H1 (cell line): ENCODE data around the gene SPDYE2B. TPM values are rescaled to one million over a fixed set of nuclear protein-coding genes. Genes with fewer than 3 reads are reported as not detected.
"Not testable (repeated sequence)": the region's sequence is repeated elsewhere in the genome, so short reads cannot be mapped to it uniquely, and the experiment has no call there.

Source experiments
- CTCF ChIA-PET: fragments of 300-600 bp; sonication (Branson Sonifier 250); formaldehyde crosslinking; loops from one replicate; lab custom pipeline; 2021; ENCODE audit not compliant: partially characterized antibody; lab: Charles Lee
- POLR2A ChIA-PET: fragments of 300-600 bp; sonication (Branson Sonifier 250); formaldehyde crosslinking; loops from one replicate; lab custom pipeline; 2021; ENCODE audit warnings: inconsistent platforms; ENCODE audit not compliant: partially characterized antibody; lab: Charles Lee
- DNase-seq, 2 experiments: peaks; one replicate each; pipeline versions ENCODE4 v3.0.0 to v3.0.0-alpha.2; 2010 to 2022; ENCODE audit warnings: low spot score in 2 of 2, low read depth in 1 of 2, mixed read lengths in 1 of 2
- FAIRE-seq: peaks from 2 replicates; lab custom pipeline; 2011; peaks lifted over from hg19 to GRCh38; lab: Jason Lieb, UNC
- H2AFZ ChIP-seq: 2 replicates; pipeline ENCODE4 v1.8.1; 2012; ENCODE audit warnings: low read length, inconsistent platforms
- H2AK5ac ChIP-seq: 2 replicates; pipeline ENCODE4 v1.6.1; 2013; ENCODE audit warnings: low read depth, low read length
- H2BK120ac ChIP-seq: replicated peaks from 2 replicates; pipeline ENCODE3; 2013; ENCODE audit warnings: low read depth, low read length, inconsistent platforms
- H2BK12ac ChIP-seq: 2 replicates; pipeline ENCODE4 v1.6.1; 2013; ENCODE audit warnings: low read depth, low read length
- H2BK15ac ChIP-seq: 2 replicates; pipeline ENCODE4 v1.6.1; 2013; ENCODE audit warnings: low read length
- H2BK20ac ChIP-seq: 2 replicates; pipeline ENCODE4 v1.6.1; 2013; ENCODE audit warnings: low read length
- H2BK5ac ChIP-seq: 2 replicates; pipeline ENCODE4 v1.6.1; 2013; ENCODE audit warnings: low read depth, low read length
- H3K14ac ChIP-seq: 2 replicates; pipeline ENCODE4 v1.6.1; 2013; ENCODE audit warnings: inconsistent platforms; ENCODE audit not compliant: insufficient read length
- H3K18ac ChIP-seq: 2 replicates; pipeline ENCODE4 v1.6.1; 2013; ENCODE audit warnings: low read length; ENCODE audit errors: extremely low read depth
- H3K23ac ChIP-seq: 2 replicates; pipeline ENCODE4 v1.6.1; 2013; ENCODE audit warnings: inconsistent platforms; ENCODE audit not compliant: insufficient read length
- H3K23me2 ChIP-seq: 2 replicates; pipeline ENCODE4 v1.6.1; 2013; ENCODE audit warnings: low read depth, low read length
- H3K27ac ChIP-seq: 2 replicates; pipeline ENCODE4 v1.6.1; 2011; ENCODE audit warnings: low read depth, low read length, inconsistent platforms
- H3K27me3 ChIP-seq, 4 experiments: replicated peaks in 1 of 4; 1 replicate in 1 of 4; 2 replicates in 3 of 4; pipeline versions ENCODE4 v1.6.1 to v1.8.1; 2011 to 2013; ENCODE audit warnings: low read length in 3 of 4, mild to moderate bottlenecking in 3 of 4, inconsistent platforms in 2 of 4, mixed read lengths in 2 of 4, moderate library complexity in 1 of 4; ENCODE audit not compliant: control insufficient read depth in 3 of 4, insufficient read depth in 3 of 4; ENCODE audit errors: extremely low read depth in 1 of 4
- H3K36me3 ChIP-seq, 4 experiments: 2 replicates each; pipeline versions ENCODE4 v1.6.1 to v1.8.1; 2011 to 2013; ENCODE audit warnings: mild to moderate bottlenecking in 4 of 4, low read length in 3 of 4, moderate library complexity in 2 of 4, control low read depth in 1 of 4, inconsistent platforms in 1 of 4; ENCODE audit not compliant: insufficient read depth in 4 of 4, control insufficient read depth in 2 of 4
- H3K4ac ChIP-seq: replicated peaks from 2 replicates; pipeline ENCODE3; 2013; ENCODE audit warnings: low read length, low read depth, mixed read lengths, inconsistent platforms; ENCODE audit not compliant: insufficient read length
- H3K4me1 ChIP-seq, 4 experiments: replicated peaks in 1 of 4; 1 replicate in 1 of 4; 2 replicates in 3 of 4; pipeline versions ENCODE4 v1.6.1 to v1.8.1; 2011 to 2013; ENCODE audit warnings: low read length in 3 of 4, inconsistent platforms in 2 of 4, mixed read lengths in 1 of 4; ENCODE audit not compliant: insufficient read depth in 4 of 4, control insufficient read depth in 3 of 4
- H3K4me2 ChIP-seq, 2 experiments: 2 replicates each; pipeline versions ENCODE4 v1.6.1 to v1.8.1; 2011 to 2013; ENCODE audit warnings: low read depth in 2 of 2, low read length in 2 of 2, control low read depth in 1 of 2, inconsistent platforms in 1 of 2, mild to moderate bottlenecking in 1 of 2; ENCODE audit not compliant: insufficient read depth in 1 of 2
- H3K4me3 ChIP-seq, 4 experiments: fragments of 200-600, 300-600 bp in 1 of 4; sonication (generic), shearing (Covaris generic), sonication (Bioruptor Twin) in 1 of 4; 2 replicates each; pipeline versions ENCODE4 v1.5.1 to v1.8.1; 2011 to 2016; ENCODE audit warnings: low read length in 4 of 4, low read depth in 3 of 4, control low read depth in 2 of 4, inconsistent platforms in 2 of 4, mild to moderate bottlenecking in 2 of 4, mixed read lengths in 1 of 4, moderate library complexity in 1 of 4; ENCODE audit not compliant: insufficient read depth in 2 of 4; ENCODE audit errors: extremely low read depth in 1 of 4
- H3K56ac ChIP-seq: replicated peaks from 2 replicates; pipeline ENCODE3; 2013; ENCODE audit warnings: low read depth, mild to moderate bottlenecking, mixed read lengths, low read length, inconsistent platforms; ENCODE audit not compliant: insufficient read length
- H3K79me1 ChIP-seq: 2 replicates; pipeline ENCODE4 v1.6.1; 2013; ENCODE audit warnings: low read depth, low read length, control low read depth
- H3K79me2 ChIP-seq, 2 experiments: 2 replicates each; pipeline versions ENCODE4 v1.6.1 to v1.8.1; 2012 to 2013; ENCODE audit warnings: low read length in 2 of 2, mild to moderate bottlenecking in 2 of 2, inconsistent platforms in 1 of 2; ENCODE audit not compliant: insufficient read depth in 2 of 2, control insufficient read depth in 1 of 2
- H3K9ac ChIP-seq, 4 experiments: replicated peaks in 1 of 4; 1 replicate in 1 of 4; 2 replicates in 3 of 4; pipeline versions ENCODE4 v1.6.1 to v1.8.1; 2011 to 2013; ENCODE audit warnings: low read depth in 3 of 4, low read length in 3 of 4, control low read depth in 2 of 4, mild to moderate bottlenecking in 2 of 4, moderate library complexity in 2 of 4, inconsistent platforms in 1 of 4; ENCODE audit errors: extremely low read depth in 1 of 4
- H3K9me3 ChIP-seq, 2 experiments: 2 replicates each; pipeline versions ENCODE4 v1.6.1 to v1.8.1; 2012 to 2013; ENCODE audit warnings: mild to moderate bottlenecking in 2 of 2, moderate library complexity in 2 of 2, control low read depth in 1 of 2, inconsistent platforms in 1 of 2, low read depth in 1 of 2, low read length in 1 of 2, mixed read lengths in 1 of 2; ENCODE audit not compliant: insufficient read depth in 2 of 2
- H4K20me1 ChIP-seq, 2 experiments: replicated peaks in 1 of 2; 2 replicates each; pipeline versions ENCODE3 to v1.8.1; 2011 to 2013; ENCODE audit warnings: inconsistent platforms in 2 of 2, low read length in 2 of 2, mild to moderate bottlenecking in 1 of 2; ENCODE audit not compliant: insufficient read depth in 2 of 2, control insufficient read depth in 1 of 2
- H4K5ac ChIP-seq: 2 replicates; pipeline ENCODE4 v1.6.1; 2013; ENCODE audit warnings: low read length, low read depth, mixed read lengths, inconsistent platforms; ENCODE audit not compliant: insufficient read length
- H4K8ac ChIP-seq: 2 replicates; pipeline ENCODE4 v1.8.0; 2013; ENCODE audit warnings: mild to moderate bottlenecking, moderate library complexity, low read length, inconsistent platforms; ENCODE audit not compliant: insufficient read depth; ENCODE audit errors: extremely low read depth
- H4K91ac ChIP-seq: replicated peaks from 2 replicates; pipeline ENCODE3; 2013; ENCODE audit warnings: low read length, mixed read lengths, inconsistent platforms; ENCODE audit not compliant: insufficient read length
- WGBS, 2 experiments: shearing (Covaris generic) in 1 of 2; methylation state at CpG; one replicate each; pipeline versions ENCODE4 v1.1.6 to v1.1.7; 2013 to 2015; ENCODE audit warnings: low lambda C conversion rate in 2 of 2, mixed read lengths in 2 of 2, inconsistent platforms in 1 of 2, low coverage in 1 of 2, missing lambda C conversion rate in 1 of 2; ENCODE audit not compliant: insufficient replicate concordance in 2 of 2, insufficient coverage in 1 of 2, insufficient read length in 1 of 2; ENCODE audit errors: extremely low coverage in 1 of 2, missing lambda C conversion rate in 1 of 2; 5-methylcytosine and 5-hydroxymethylcytosine counted together
- polyA plus RNA-seq, 7 experiments: library from polyadenylated mRNA; depleted of rRNA in 3 of 7; stranded (reverse) in 5 of 7; unstranded in 2 of 7; fragments of >200 nt in 5 of 7; fragments of 200-250 nt in 2 of 7; gene quantifications; 1 replicate in 5 of 7; 2 replicates in 1 of 7; 4 replicates in 1 of 7; pipeline versions ENCODE4 v1.2.1 to v1.2.3, GENCODE V29; 2011 to 2013; ENCODE audit warnings: missing spikeins in 2 of 7, mixed read lengths in 2 of 7
- small RNA-seq: library from polyadenylated mRNA; stranded (forward); fragments of <200 nt; extraction: miRNeasy Mini kit (QIAGEN cat#:217004); gene quantifications from one replicate; pipeline ENCODE3, GENCODE V24; 2013; ENCODE audit not compliant: insufficient read depth
- total RNA-seq: library from RNA; stranded (reverse); fragmentation: NEBNext Ultra II Directional; extraction: Animal tissue kit (Norgen Biotek cat#: 25700); gene quantifications from 2 replicates; pipeline ENCODE4 v1.2.1, GENCODE V29; 2021

SPDYE2B gene
- total and polyA plus RNA-seq, 2 of the 8 experiments (the other 6 are each of a cell fraction or from before 2014, with no cell fraction given) = not detected

DNA sequence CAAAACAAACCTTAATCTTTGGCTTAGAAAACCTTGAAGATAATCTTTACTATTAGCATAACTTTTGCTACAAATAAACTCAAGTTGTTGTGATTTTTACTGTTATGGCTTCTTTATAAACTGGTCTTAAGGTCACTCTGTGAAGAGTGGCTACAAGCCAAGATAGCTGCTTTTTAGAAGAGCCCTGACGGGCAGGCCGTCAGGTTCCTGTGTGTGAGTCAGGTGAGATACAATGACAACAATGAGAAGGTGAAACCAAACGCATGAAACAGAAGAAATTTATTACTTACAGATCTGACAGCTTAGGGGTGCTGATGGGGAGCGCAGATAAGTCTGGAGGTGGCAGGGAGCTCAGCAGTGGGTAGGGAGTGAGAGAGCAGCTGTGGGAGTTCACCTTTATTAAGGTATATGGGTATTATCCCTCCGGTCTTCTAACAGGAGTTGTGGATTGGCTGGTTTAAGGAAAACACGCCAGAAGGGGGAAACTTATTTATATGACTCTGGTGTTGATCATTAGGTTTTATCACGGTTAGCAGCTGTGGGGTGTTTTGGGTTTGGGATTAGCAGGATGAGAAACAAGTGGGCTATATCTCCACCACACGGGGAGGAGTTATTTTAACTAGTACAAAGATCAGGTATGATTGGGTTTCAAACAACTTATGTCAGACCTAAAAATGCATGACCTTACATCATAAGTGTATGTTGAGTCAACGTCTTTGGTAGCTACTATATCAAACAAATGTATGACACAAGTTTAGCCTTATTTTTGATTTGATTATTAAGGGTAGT is 49.0 kb downstream of the SPDYE2B start:
- H3K23me2 ChIP-seq, H3K79me1 ChIP-seq, H3K4me2 ChIP-seq, H3K4me3 ChIP-seq, H2BK120ac ChIP-seq, H4K8ac ChIP-seq, H3K18ac ChIP-seq, H3K14ac ChIP-seq, H3K23ac ChIP-seq, H2BK12ac ChIP-seq, H3K27ac ChIP-seq, H3K36me3 ChIP-seq, CTCF ChIA-PET, H3K4ac ChIP-seq, H3K27me3 ChIP-seq, H4K20me1 ChIP-seq, H3K9me3 ChIP-seq, H4K5ac ChIP-seq, H2BK5ac ChIP-seq, FAIRE-seq, H2BK15ac ChIP-seq, H4K91ac ChIP-seq, H3K9ac ChIP-seq, DNase-seq, POLR2A ChIA-PET, H3K79me2 ChIP-seq, H2AFZ ChIP-seq, H3K56ac ChIP-seq, H3K4me1 ChIP-seq, H2BK20ac ChIP-seq, H2AK5ac ChIP-seq: not testable (repeated sequence)
- 78% methylated on average over 9 of the region's 9 CpGs; no CpG with 5 or more reads in 1 of the 2 experiments for WGBS, 2 experiments

Small RNAs within 50 kb of the gene (small RNA-seq; reads per million reads assigned to genes)
- not detected for gene AC105052.3
- not detected for gene UPK3BL1

Other genes with a start within 250 kb of the SPDYE2B start
- 20.7 and 22.9 TPM in 2 replicates for gene ORAI2, start 216.7 kb upstream of the SPDYE2B start, total RNA-seq
- 35.2 and 49.8 TPM in 2 replicates for gene ORAI2, start 216.7 kb upstream of the SPDYE2B start, polyA plus RNA-seq (2011; rRNA removed)
- 16.6 and 17.7 TPM in 2 replicates for gene ALKBH4, start 185.5 kb upstream of the SPDYE2B start, total RNA-seq
- 10.2 and 14.2 TPM in 2 replicates for gene ALKBH4, start 185.5 kb upstream of the SPDYE2B start, polyA plus RNA-seq (2011; rRNA removed)
- gene LRWD1, start 185.3 kb upstream of the SPDYE2B start, total RNA-seq = 26.8 and 28.5 TPM in 2 replicates
- 23.4 and 33.7 TPM in 2 replicates for gene LRWD1, start 185.3 kb upstream of the SPDYE2B start, polyA plus RNA-seq (2011; rRNA removed)
- gene POLR2J, start 171.4 kb upstream of the SPDYE2B start, total RNA-seq = 54.1 TPM in 2 replicates
- gene POLR2J, start 171.4 kb upstream of the SPDYE2B start, polyA plus RNA-seq (2011; rRNA removed) = 109 and 113 TPM in 2 replicates
- gene RASA4B, start 132.5 kb upstream of the SPDYE2B start, total RNA-seq = 2.6 and 3.4 TPM in 2 replicates
- 6.7 and 8.3 TPM in 2 replicates for gene RASA4B, start 132.5 kb upstream of the SPDYE2B start, polyA plus RNA-seq (2011; rRNA removed)
- gene UPK3BL2, start 106.6 kb upstream of the SPDYE2B start, total RNA-seq = 12.4 and 12.5 TPM in 2 replicates
- 18.3 and 22.6 TPM in 2 replicates for gene UPK3BL2, start 106.6 kb upstream of the SPDYE2B start, polyA plus RNA-seq (2011; rRNA removed)
- gene SPDYE2, start 99.1 kb upstream of the SPDYE2B start, total RNA-seq = not detected in 2 replicates
- not detected in 2 replicates for gene SPDYE2, start 99.1 kb upstream of the SPDYE2B start, polyA plus RNA-seq (2011; rRNA removed)
- gene POLR2J3, start 77.7 kb upstream of the SPDYE2B start, total RNA-seq = 19.3 and 24.6 TPM in 2 replicates
- gene POLR2J3, start 77.7 kb upstream of the SPDYE2B start, polyA plus RNA-seq (2011; rRNA removed) = 15.8 and 18.7 TPM in 2 replicates
- gene RASA4, start 33.6 kb upstream of the SPDYE2B start, total RNA-seq = 19.6 and 25.1 TPM in 2 replicates
- 23.4 and 37.0 TPM in 2 replicates for gene RASA4, start 33.6 kb upstream of the SPDYE2B start, polyA plus RNA-seq (2011; rRNA removed)
- gene UPK3BL1, start 7.5 kb upstream of the SPDYE2B start, total RNA-seq = 5.9 and 6.4 TPM in 2 replicates
- gene UPK3BL1, start 7.5 kb upstream of the SPDYE2B start, polyA plus RNA-seq (2011; rRNA removed) = 16.1 and 31.7 TPM in 2 replicates
- gene POLR2J2, start 21.3 kb downstream of the SPDYE2B start, total RNA-seq = 7.7 and 7.9 TPM in 2 replicates
- 1.8 and 2.1 TPM in 2 replicates for gene POLR2J2, start 21.3 kb downstream of the SPDYE2B start, polyA plus RNA-seq (2011; rRNA removed)
- gene FAM185A, start 98.7 kb downstream of the SPDYE2B start, total RNA-seq = 6.6 TPM in 2 replicates
- gene FAM185A, start 98.7 kb downstream of the SPDYE2B start, polyA plus RNA-seq (2011; rRNA removed) = 5.2 and 7.4 TPM in 2 replicates